ENCODE data around the gene HACD1. TPM values are rescaled to one million over a fixed set of nuclear protein-coding genes. Genes with fewer than 3 reads are reported as not detected.

Gene HACD1
- total and polyA plus RNA-seq, 2 donors (not counting 3 experiments of a cell fraction or from before 2014, with no cell fraction given) = 17.4 to 25.2 TPM

DNA sequence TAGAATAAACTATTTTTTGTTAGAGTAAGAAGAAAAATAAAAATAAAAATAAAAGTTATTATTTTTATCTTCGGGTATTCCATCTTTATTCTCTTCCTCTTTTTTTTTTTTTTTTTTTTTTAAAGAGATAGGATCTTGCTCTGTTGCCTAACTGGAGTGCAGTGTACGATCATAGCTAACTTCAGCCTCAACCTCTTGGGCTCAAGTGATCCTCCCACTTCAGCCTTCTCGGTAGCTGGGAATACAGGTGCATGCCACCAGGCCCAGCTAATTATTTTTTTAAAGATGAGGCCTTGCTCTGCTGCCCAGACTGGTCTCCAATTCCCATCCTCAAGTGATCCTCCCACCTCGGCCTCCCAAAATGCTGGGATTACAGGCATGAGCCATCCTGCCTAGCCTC lies 42.2 kb upstream of the HACD1 start:
- H2AFZ ChIP-seq (ENCODE audit: low read depth, low read length) = no peak overlapping the region
- POLR2A ChIA-PET = no interaction called here
- H3K27ac ChIP-seq (ENCODE audit: insufficient read depth, low read depth, low read length) = no peak overlapping the region
- no peak overlapping the region for H3K4me2 ChIP-seq (ENCODE audit: insufficient read depth, low read length)
- H3K9ac ChIP-seq (replicated peaks; ENCODE audit: extremely low read depth, insufficient read depth, low read length) = no peak overlapping the region
- H3K4me1 ChIP-seq (ENCODE audit: control insufficient read depth, extremely low read depth, insufficient read depth, low read length) = peaks cover 14% of the 10 kb centered on the region
- no peak overlapping the region for H3K4me3 ChIP-seq (replicated peaks in 1 of 3; ENCODE audit: insufficient read depth in 1 of 3, low read depth in 1 of 3, low read length in 3 of 3)
- H3K9me3 ChIP-seq (replicated peaks; ENCODE audit: control insufficient read depth, insufficient read depth, low read length) = no peaks in the 10 kb centered on the region
- peaks cover 6% of the 10 kb centered on the region for H4K20me1 ChIP-seq (replicated peaks; ENCODE audit: control insufficient read depth, extremely low read depth, insufficient read depth, low read length)
- DNase-seq (ENCODE audit: low read depth, low spot score) (no peak), FAIRE-seq (no peak)
- CTCF ChIA-PET = no interaction called here
- no peaks in the 10 kb centered on the region for H3K9me1 ChIP-seq (replicated peaks; ENCODE audit: control insufficient read depth, extremely low read depth, insufficient read depth, low read length)
- H3K36me3 ChIP-seq (ENCODE audit: control insufficient read depth in 2 of 2, extremely low read depth in 1 of 2, insufficient read depth in 2 of 2, low read length in 2 of 2) = peaks cover 0 to 2% of the 10 kb centered on the region in 2 experiments
- TF ChIP-seq MYC (IDR thresholded peaks at IDR 0.05; ENCODE audit: low read depth, low read length) (no peak), JUN (IDR thresholded peaks at IDR 0.05; ENCODE audit: borderline replicate concordance, insufficient read depth, insufficient read length, low read depth) (no peak), FOS (IDR thresholded peaks at IDR 0.05; ENCODE audit: borderline replicate concordance, insufficient read depth, low read length) (no peak), POLR2AphosphoS5 (IDR thresholded peaks at IDR 0.05; ENCODE audit: insufficient read depth, low read depth, low read length) (no peak), EZH2 (IDR thresholded peaks at IDR 0.05; ENCODE audit: borderline replicate concordance, low read depth, low read length, severe bottlenecking) (no peak), POLR2A (IDR thresholded peaks at IDR 0.05; ENCODE audit: low read depth, low read length) (no peak), GATA2 (IDR thresholded peaks at IDR 0.05; ENCODE audit: insufficient read depth, insufficient read length, low read depth, low read length) (no peak)
- TF ChIP-seq, protein P1, sequence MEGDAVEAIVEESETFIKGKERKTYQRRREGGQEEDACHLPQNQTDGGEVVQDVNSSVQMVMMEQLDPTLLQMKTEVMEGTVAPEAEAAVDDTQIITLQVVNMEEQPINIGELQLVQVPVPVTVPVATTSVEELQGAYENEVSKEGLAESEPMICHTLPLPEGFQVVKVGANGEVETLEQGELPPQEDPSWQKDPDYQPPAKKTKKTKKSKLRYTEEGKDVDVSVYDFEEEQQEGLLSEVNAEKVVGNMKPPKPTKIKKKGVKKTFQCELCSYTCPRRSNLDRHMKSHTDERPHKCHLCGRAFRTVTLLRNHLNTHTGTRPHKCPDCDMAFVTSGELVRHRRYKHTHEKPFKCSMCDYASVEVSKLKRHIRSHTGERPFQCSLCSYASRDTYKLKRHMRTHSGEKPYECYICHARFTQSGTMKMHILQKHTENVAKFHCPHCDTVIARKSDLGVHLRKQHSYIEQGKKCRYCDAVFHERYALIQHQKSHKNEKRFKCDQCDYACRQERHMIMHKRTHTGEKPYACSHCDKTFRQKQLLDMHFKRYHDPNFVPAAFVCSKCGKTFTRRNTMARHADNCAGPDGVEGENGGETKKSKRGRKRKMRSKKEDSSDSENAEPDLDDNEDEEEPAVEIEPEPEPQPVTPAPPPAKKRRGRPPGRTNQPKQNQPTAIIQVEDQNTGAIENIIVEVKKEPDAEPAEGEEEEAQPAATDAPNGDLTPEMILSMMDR (IDR thresholded peaks at IDR 0.05; ENCODE audit: extremely low read depth in 1 of 2, insufficient read depth in 1 of 2, low read depth in 1 of 2, low read length in 2 of 2) = no peak
- TF ChIP-seq, protein P2, sequence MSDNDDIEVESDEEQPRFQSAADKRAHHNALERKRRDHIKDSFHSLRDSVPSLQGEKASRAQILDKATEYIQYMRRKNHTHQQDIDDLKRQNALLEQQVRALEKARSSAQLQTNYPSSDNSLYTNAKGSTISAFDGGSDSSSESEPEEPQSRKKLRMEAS (IDR thresholded peaks at IDR 0.05; ENCODE audit: insufficient read depth, insufficient read length) = no peak
- H3K79me2 ChIP-seq (ENCODE audit: control insufficient read depth, insufficient read depth, low read length) = peaks cover 67% of the 10 kb centered on the region
- no peaks in the 10 kb centered on the region for H3K27me3 ChIP-seq (ENCODE audit: control insufficient read depth in 2 of 2, insufficient read depth in 2 of 2, low read length in 2 of 2)
- intact Hi-C loops (cut with micrococcal nuclease) = no loop called here
- dilution Hi-C loops (cut with MboI; ENCODE audit: extremely low pct_ligation_motif_present, low sequenced_read_pairs) = no loop called here
- BruUV-seq (replicated peaks) = no TSS peak

Measured in endothelial cell of umbilical vein (primary cell).